K562 (cell line): ENCODE measurements around the gene MEF2C. TPM values are rescaled to one million over a fixed set of nuclear protein-coding genes. Genes with fewer than 3 reads are reported as not detected.

Source experiments
- ATAC-seq: fragments of 200-7000 bp; cut with Tn5 transposase; 3 replicates; pipeline ENCODE4 v1.9.1; 2020; ENCODE audit warnings: moderate library complexity
- BruUV-seq: library from RNA; stranded (reverse); fragments of 400-500 nt; replicated peaks from 2 replicates; lab custom pipeline; 2021; lab: Mats Ljungman, UMichigan
- CTCF ChIA-PET: fragments of 300-600 bp; formaldehyde crosslinking; extraction: SDS; loops from one replicate; lab custom pipeline; 2021; ENCODE audit warnings: low intra/inter-chr PET ratio; lab: Yijun Ruan, JAX
- POLR2A ChIA-PET: fragments of 300-600, 350-650 bp; sonication (Branson Sonifier 250); formaldehyde crosslinking; extraction: SDS; loops from one replicate; lab custom pipeline; 2021; ENCODE audit warnings: antibody characterized with exemption, inconsistent platforms; lab: Yijun Ruan, JAX
- DNase-seq, 4 experiments: peaks; one replicate each; pipeline versions ENCODE4 v3.0.0 to v3.0.0-alpha.2; 2011 to 2018; ENCODE audit warnings: low spot score in 3 of 4, mixed read lengths in 3 of 4; ENCODE audit errors: extremely low read depth in 1 of 4
- FAIRE-seq: peaks from 2 replicates; lab custom pipeline; 2011; peaks lifted over from hg19 to GRCh38; lab: Jason Lieb, UNC
- H2AFZ ChIP-seq: 2 replicates; pipeline ENCODE4 v1.6.0; 2011; ENCODE audit warnings: low read depth, low read length, control low read depth, inconsistent platforms
- H3K27ac ChIP-seq: fragments of 200-600 bp; 3 replicates; pipeline ENCODE4 v1.8.0; 2011; ENCODE audit warnings: low read depth, mild to moderate bottlenecking, control low read depth, inconsistent platforms, low read length, moderate library complexity, mixed read lengths; ENCODE audit errors: extremely low read depth
- H3K27me3 ChIP-seq, 2 experiments: fragments of 300-600 bp in 1 of 2; 2 replicates in 1 of 2; 3 replicates in 1 of 2; pipeline versions ENCODE4 v1.6.0 to v1.8.0; 2011; ENCODE audit warnings: inconsistent platforms in 2 of 2, low read length in 2 of 2, mild to moderate bottlenecking in 1 of 2, mixed read lengths in 1 of 2, moderate library complexity in 1 of 2; ENCODE audit not compliant: control insufficient read depth in 2 of 2, insufficient read depth in 2 of 2
- H3K36me3 ChIP-seq: fragments of 300-600 bp; 3 replicates; pipeline ENCODE4 v1.8.0; 2011; ENCODE audit warnings: mild to moderate bottlenecking, low read length, inconsistent platforms; ENCODE audit not compliant: control insufficient read depth, insufficient read depth
- H3K4me1 ChIP-seq, 2 experiments: fragments of 200-600 bp in 1 of 2; replicated peaks in 1 of 2; 2 replicates in 1 of 2; 3 replicates in 1 of 2; pipeline versions ENCODE4 v1.5.1 to v1.8.0; 2011; ENCODE audit warnings: inconsistent platforms in 2 of 2, low read length in 2 of 2, mild to moderate bottlenecking in 1 of 2, mixed read lengths in 1 of 2, moderate library complexity in 1 of 2; ENCODE audit not compliant: control insufficient read depth in 2 of 2, insufficient read depth in 2 of 2
- H3K4me2 ChIP-seq: 2 replicates; pipeline ENCODE4 v1.6.1; 2011; ENCODE audit warnings: low read length, control low read depth, inconsistent platforms, mixed read lengths; ENCODE audit not compliant: insufficient read depth
- H3K4me3 ChIP-seq: fragments of 200-600 bp; sonication (generic), shearing (Covaris generic); 2 replicates; pipeline ENCODE4 v1.5.1; 2016; ENCODE audit warnings: control low read depth, inconsistent platforms
- H3K79me2 ChIP-seq: fragments of 200-600 bp; 3 replicates; pipeline ENCODE4 v1.8.0; 2011; ENCODE audit warnings: low read length, inconsistent platforms; ENCODE audit not compliant: control insufficient read depth, insufficient read depth
- H3K9ac ChIP-seq, 2 experiments: 2 replicates each; pipeline versions ENCODE4 v1.6.0 to v1.6.1; 2011; ENCODE audit warnings: low read depth in 2 of 2, low read length in 2 of 2, control low read depth in 1 of 2, inconsistent platforms in 1 of 2, mild to moderate bottlenecking in 1 of 2, mixed read lengths in 1 of 2; ENCODE audit not compliant: insufficient read depth in 1 of 2
- H3K9me1 ChIP-seq: one replicate; pipeline ENCODE4 v1.6.0; 2011; ENCODE audit warnings: inconsistent platforms, mild to moderate bottlenecking, low read length, moderate library complexity; ENCODE audit not compliant: control insufficient read depth, insufficient read depth
- H3K9me3 ChIP-seq: replicated peaks from 2 replicates; pipeline ENCODE4 v1.5.1; 2011; ENCODE audit warnings: low read depth, low read length, inconsistent platforms; ENCODE audit not compliant: control insufficient read depth, insufficient read depth
- H4K20me1 ChIP-seq: replicated peaks from 2 replicates; pipeline ENCODE4 v1.6.1; 2011; ENCODE audit warnings: low read length, inconsistent platforms, mixed read lengths; ENCODE audit not compliant: control insufficient read depth, insufficient read depth
- CHD7 ChIP-seq: fragments of 200-600 bp; sonication (generic); IDR thresholded peaks from one replicate; pipeline ENCODE4 v1.6.1; 2012; ENCODE audit warnings: mild to moderate bottlenecking, low read depth, low read length, inconsistent platforms
- CREB3L1 ChIP-seq: fragments of 450-650 bp; IDR thresholded peaks from 2 replicates; pipeline ENCODE4 v1.6.1; 2014; ENCODE audit warnings: low read depth, mild to moderate bottlenecking, moderate library complexity, borderline replicate concordance
- CREB5 ChIP-seq: fragments of 250-450 bp; sonication (Bioruptor Pico); IDR thresholded peaks from 2 replicates; pipeline ENCODE4 v1.5.0; 2020; ENCODE audit warnings: mild to moderate bottlenecking
- HIVEP1 ChIP-seq: fragments of 250-450 bp; sonication (Bioruptor Pico); IDR thresholded peaks from 2 replicates; pipeline ENCODE4 v1.4.0; 2020; ENCODE audit warnings: mild to moderate bottlenecking
- LARP7 ChIP-seq: fragments of 450-650 bp; IDR thresholded peaks from 2 replicates; pipeline ENCODE4 v1.6.1; 2016
- TAF1 ChIP-seq: IDR thresholded peaks from 2 replicates; pipeline ENCODE4 v1.6.1; 2011; ENCODE audit warnings: mild to moderate bottlenecking, low read length, moderate library complexity; ENCODE audit not compliant: insufficient read depth, control insufficient read depth, severe bottlenecking; ENCODE audit errors: extremely low read depth
- ZNF778 ChIP-seq: fragments of 450-650 bp; formaldehyde crosslinking; IDR thresholded peaks from 2 replicates; pipeline ENCODE4 v1.4.0; 2020; ENCODE audit warnings: mild to moderate bottlenecking, moderate library complexity
- ZNF785 ChIP-seq: fragments of 250-450 bp; sonication (Bioruptor Pico); IDR thresholded peaks from 2 replicates; pipeline ENCODE4 v1.4.0; 2020; ENCODE audit warnings: mild to moderate bottlenecking
- WGBS: fragments of 100-300 bp; shearing (Covaris generic); methylation state at CpG from one replicate; pipeline ENCODE4 v1.1.6; 2016; ENCODE audit warnings: low coverage, mixed read lengths; ENCODE audit not compliant: insufficient coverage; ENCODE audit errors: missing lambda C conversion rate; 5-methylcytosine and 5-hydroxymethylcytosine counted together
- in situ Hi-C: fragments of 300-500 bp; cut with MboI; formaldehyde crosslinking; loops from 4 replicates; pipeline ENCODE4 v1.15.0; 2018; ENCODE audit warnings: inconsistent platforms, mixed read lengths
- intact Hi-C: fragments of 100-400 bp; cut with micrococcal nuclease; formaldehyde crosslinking; loops from 2 replicates; pipeline ENCODE4 v1.14.2; 2022
- polyA plus RNA-seq, 8 experiments: library from polyadenylated mRNA; depleted of rRNA in 4 of 8; stranded (reverse) in 5 of 8; unstranded in 3 of 8; fragments of >200 nt; fragmentation: Nextera tagmentation in 2 of 8; fragmentation: Illumina TruSeq in 1 of 8; extraction: Ambion mirVana in 2 of 8; extraction: Trizol in 1 of 8; gene quantifications; 2 replicates each; pipeline versions ENCODE4 v1.2.1 to v1.2.3, GENCODE V29; 2011 to 2014; ENCODE audit warnings: inconsistent platforms in 1 of 8, missing spikeins in 1 of 8
- total RNA-seq, 7 experiments: library from RNA; depleted of rRNA in 6 of 7; stranded (reverse); fragments of >200 nt in 6 of 7; fragmentation: Illumina TruSeq in 2 of 7; extraction: Trizol in 2 of 7; gene quantifications; 2 replicates each; pipeline versions ENCODE4 v1.2.1 to v1.2.3, GENCODE V29; 2011 to 2021; ENCODE audit warnings: low replicate concordance in 1 of 7

The MEF2C gene
- total and polyA plus RNA-seq, 9 of the 15 experiments (the other 6 are each of a cell fraction or from before 2014, with no cell fraction given): 25.1 to 67.8 (median 58.3) TPM

GRCh38 chr5:88761269-88761850 is 121.6 kb downstream of the MEF2C start:
- DNase-seq (no peak), ATAC-seq (no peak), FAIRE-seq (no peak)
- H3K27ac ChIP-seq: no peak overlapping the region
- H3K9ac ChIP-seq: no peak overlapping the region
- no peak overlapping the region for H3K4me3 ChIP-seq
- no peak overlapping the region for H2AFZ ChIP-seq
- H3K9me1 ChIP-seq: no peaks in the 10 kb centered on the region
- H3K4me1 ChIP-seq: no peaks in the 10 kb centered on the region
- no TSS peak for BruUV-seq
- no peaks in the 10 kb centered on the region for H4K20me1 ChIP-seq
- no peak overlapping the region for H3K4me2 ChIP-seq
- H3K9me3 ChIP-seq: no peaks in the 10 kb centered on the region
- in situ Hi-C loops: no loop called here
- intact Hi-C loops: no loop called here
- no peaks in the 10 kb centered on the region for H3K27me3 ChIP-seq
- 57% methylated on average over 8 of the region's 8 CpGs for WGBS
- H3K79me2 ChIP-seq: no peaks in the 10 kb centered on the region
- ChIA-PET POLR2A (no interaction called here), CTCF (no interaction called here)
- H3K36me3 ChIP-seq: peaks cover 28% of the 10 kb centered on the region
- TF ChIP-seq ZNF785 (no peak), CHD7 (no peak), TAF1 (no peak), LARP7 (no peak), CREB5 (CRISPR knock-in tag) (no peak), HIVEP1 (CRISPR knock-in tag) (no peak), CREB3L1 (no peak), ZNF778 (no peak)
